ENCODE results near the gene PTPRK.

Gene PTPRK

GRCh38 chr6:128478230-128479047 lies 42.0 kb downstream of the PTPRK start:
- no peaks in the 10 kb centered on the region for H3K27me3 ChIP-seq (replicated peaks; ENCODE audit: control insufficient read depth, insufficient read depth, low read length)
- DNase-seq (ENCODE audit: extremely low read depth, insufficient read length), result no peak
- no peaks in the 10 kb centered on the region for H3K36me3 ChIP-seq (ENCODE audit: control insufficient read depth, insufficient read depth, low read length)
- TF ChIP-seq, protein P1, sequence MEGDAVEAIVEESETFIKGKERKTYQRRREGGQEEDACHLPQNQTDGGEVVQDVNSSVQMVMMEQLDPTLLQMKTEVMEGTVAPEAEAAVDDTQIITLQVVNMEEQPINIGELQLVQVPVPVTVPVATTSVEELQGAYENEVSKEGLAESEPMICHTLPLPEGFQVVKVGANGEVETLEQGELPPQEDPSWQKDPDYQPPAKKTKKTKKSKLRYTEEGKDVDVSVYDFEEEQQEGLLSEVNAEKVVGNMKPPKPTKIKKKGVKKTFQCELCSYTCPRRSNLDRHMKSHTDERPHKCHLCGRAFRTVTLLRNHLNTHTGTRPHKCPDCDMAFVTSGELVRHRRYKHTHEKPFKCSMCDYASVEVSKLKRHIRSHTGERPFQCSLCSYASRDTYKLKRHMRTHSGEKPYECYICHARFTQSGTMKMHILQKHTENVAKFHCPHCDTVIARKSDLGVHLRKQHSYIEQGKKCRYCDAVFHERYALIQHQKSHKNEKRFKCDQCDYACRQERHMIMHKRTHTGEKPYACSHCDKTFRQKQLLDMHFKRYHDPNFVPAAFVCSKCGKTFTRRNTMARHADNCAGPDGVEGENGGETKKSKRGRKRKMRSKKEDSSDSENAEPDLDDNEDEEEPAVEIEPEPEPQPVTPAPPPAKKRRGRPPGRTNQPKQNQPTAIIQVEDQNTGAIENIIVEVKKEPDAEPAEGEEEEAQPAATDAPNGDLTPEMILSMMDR (IDR thresholded peaks at IDR 0.05; ENCODE audit: insufficient read depth, low read length, poor library complexity, severe bottlenecking), result no peak
- no peak overlapping the region; the same call in 1 of the 2 replicates for H3K4me3 ChIP-seq (replicated peaks; ENCODE audit: low read depth, low read length)

GRCh38 chr6:128474933-128475332 lies 45.5 kb downstream of the PTPRK start:
- H3K36me3 ChIP-seq (ENCODE audit: control insufficient read depth, insufficient read depth, low read length), result no peaks in the 10 kb centered on the region
- TF ChIP-seq, protein P1 (IDR thresholded peaks at IDR 0.05; ENCODE audit: insufficient read depth, low read length, poor library complexity, severe bottlenecking), result no peak
- no peaks in the 10 kb centered on the region; the same call in 1 of the 2 replicates for H3K27me3 ChIP-seq (replicated peaks; ENCODE audit: control insufficient read depth, insufficient read depth, low read length)
- no peak overlapping the region for H3K4me3 ChIP-seq (replicated peaks; ENCODE audit: low read depth, low read length)
- DNase-seq (ENCODE audit: extremely low read depth, insufficient read length), result no peak

GRCh38 chr6:128474481-128474880 lies 45.9 kb downstream of the PTPRK start:
- DNase-seq (ENCODE audit: extremely low read depth, insufficient read length), result no peak
- Histone ChIP-seq H3K27me3 (replicated peaks; ENCODE audit: control insufficient read depth, insufficient read depth, low read length) (no peaks in the 10 kb centered on the region; the same call in 1 of the 2 replicates), H3K4me3 (replicated peaks; ENCODE audit: low read depth, low read length) (no peak overlapping the region), H3K36me3 (ENCODE audit: control insufficient read depth, insufficient read depth, low read length) (no peaks in the 10 kb centered on the region)
- TF ChIP-seq, protein P1 (IDR thresholded peaks at IDR 0.05; ENCODE audit: insufficient read depth, low read length, poor library complexity, severe bottlenecking), result no peak

DNA sequence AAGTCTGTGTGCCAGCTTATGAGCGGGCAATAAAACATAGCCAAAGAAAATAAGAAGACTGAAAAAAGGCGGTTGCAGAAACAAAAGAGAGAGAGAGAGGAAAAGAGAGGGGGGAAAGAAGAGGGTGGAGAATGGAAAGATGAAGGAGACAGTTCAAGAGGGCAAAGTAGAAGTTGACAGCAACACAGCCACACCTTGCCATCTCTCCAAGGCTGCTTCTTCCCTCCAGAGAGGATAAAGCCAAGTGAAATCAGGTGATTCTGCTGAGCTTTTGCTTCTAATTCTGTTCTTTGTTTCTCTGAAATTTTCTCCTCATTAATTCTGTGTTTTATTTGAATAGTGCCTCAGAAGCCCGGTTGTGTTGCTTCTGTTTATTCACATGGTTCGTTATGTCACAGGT lies 48.5 kb downstream of the PTPRK start:
- Histone ChIP-seq H3K27me3 (replicated peaks; ENCODE audit: control insufficient read depth, insufficient read depth, low read length) (no peaks in the 10 kb centered on the region; the same call in 1 of the 2 replicates), H3K36me3 (ENCODE audit: control insufficient read depth, insufficient read depth, low read length) (no peaks in the 10 kb centered on the region), H3K4me3 (replicated peaks; ENCODE audit: low read depth, low read length) (no peak overlapping the region)
- TF ChIP-seq, protein P1 (IDR thresholded peaks at IDR 0.05; ENCODE audit: insufficient read depth, low read length, poor library complexity, severe bottlenecking), result no peak
- DNase-seq (ENCODE audit: extremely low read depth, insufficient read length), result no peak

GRCh38 chr6:128465368-128466343 lies 54.7 kb downstream of the PTPRK start:
- no peaks in the 10 kb centered on the region for H3K36me3 ChIP-seq (ENCODE audit: control insufficient read depth, insufficient read depth, low read length)
- no peak for DNase-seq (ENCODE audit: extremely low read depth, insufficient read length)
- no peak overlapping the region for H3K4me3 ChIP-seq (replicated peaks; ENCODE audit: low read depth, low read length)
- no peaks in the 10 kb centered on the region for H3K27me3 ChIP-seq (replicated peaks; ENCODE audit: control insufficient read depth, insufficient read depth, low read length)
- TF ChIP-seq, protein P1 (IDR thresholded peaks at IDR 0.05; ENCODE audit: insufficient read depth, low read length, poor library complexity, severe bottlenecking), result no peak
